ENCODE data around the gene MME.
A peak's percentile ranks its signal among the peaks of the same experiment; 100 is the strongest.

Gene MME

DNA sequence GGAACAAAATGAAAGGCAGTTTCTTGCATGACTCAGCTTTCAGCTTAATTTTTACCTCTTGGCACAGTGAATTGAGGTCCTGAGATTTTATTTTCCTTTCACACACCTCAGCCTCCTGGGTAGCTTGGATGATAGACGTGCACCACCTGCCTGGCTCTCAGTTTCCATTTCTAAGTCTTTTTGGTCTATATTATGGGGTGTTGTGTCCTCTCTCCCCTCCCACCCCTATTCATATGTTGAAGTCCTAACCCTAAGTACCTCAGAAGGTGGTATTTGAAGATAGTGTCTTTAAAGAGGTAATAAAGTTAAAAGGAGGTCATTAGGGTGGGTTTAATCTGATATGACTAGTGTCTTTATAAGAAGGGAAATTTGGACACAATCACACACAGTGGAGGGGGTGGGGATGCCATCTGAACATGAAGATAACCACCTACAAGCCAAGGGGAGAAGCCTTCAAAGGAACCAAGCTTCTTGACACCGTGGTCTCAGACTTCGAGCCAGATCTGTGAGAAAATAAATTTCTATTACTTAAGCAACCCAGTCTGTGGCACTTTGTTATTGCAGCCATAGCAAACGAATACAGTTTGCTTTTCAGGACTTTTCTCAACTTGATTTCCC, 128.2 kb downstream of the MME start:
- Histone ChIP-seq H3K4me2 (ENCODE audit: low read depth, low read length, poor library complexity, severe bottlenecking) (peak overlapping the region; percentile 18), H3K9ac (ENCODE audit: low read depth, low read length, poor library complexity, severe bottlenecking) (no peak overlapping the region), H3K27me3 (ENCODE audit: insufficient read depth, low read length, poor library complexity, severe bottlenecking) (no peaks in the 10 kb centered on the region), H3K79me2 (ENCODE audit: insufficient read depth, low read length) (no peaks in the 10 kb centered on the region), H3K9me2 (replicated peaks; ENCODE audit: low read depth, low read length) (no peaks in the 10 kb centered on the region), H4K20me1 (ENCODE audit: insufficient read depth, low read length, poor library complexity, severe bottlenecking) (no peaks in the 10 kb centered on the region), H3K4me3 (ENCODE audit: low read length, poor library complexity, severe bottlenecking) (no peak overlapping the region), H3K4me1 (ENCODE audit: insufficient read depth, low read length, poor library complexity, severe bottlenecking) (peaks cover 9% of the 10 kb centered on the region), H3F3A (ENCODE audit: low read depth) (no peaks in the 10 kb centered on the region), H3K9me3 (ENCODE audit: insufficient read depth, low read depth, low read length) (no peaks in the 10 kb centered on the region), H2AFZ (ENCODE audit: low read length) (no peak overlapping the region), H3K36me3 (ENCODE audit: insufficient read depth, low read length) (no peaks in the 10 kb centered on the region)
- TF ChIP-seq CTCF (conservative IDR thresholded peaks at IDR 0.05; ENCODE audit: low read length) (no peak), EZH2phosphoT487 (IDR thresholded peaks at IDR 0.05; ENCODE audit: borderline replicate concordance) (no peak)

GRCh38 chr3:155210736-155211135, 130.6 kb downstream of the MME start:
- Histone ChIP-seq H3K27me3 (ENCODE audit: insufficient read depth, low read length, poor library complexity, severe bottlenecking) (no peaks in the 10 kb centered on the region), H3K79me2 (ENCODE audit: insufficient read depth, low read length) (no peaks in the 10 kb centered on the region), H2AFZ (ENCODE audit: low read length) (no peak overlapping the region), H3K36me3 (ENCODE audit: insufficient read depth, low read length) (no peaks in the 10 kb centered on the region), H3F3A (ENCODE audit: low read depth) (no peaks in the 10 kb centered on the region), H3K9ac (ENCODE audit: low read depth, low read length, poor library complexity, severe bottlenecking) (no peak overlapping the region), H3K4me3 (ENCODE audit: low read length, poor library complexity, severe bottlenecking) (no peak overlapping the region), H3K4me1 (ENCODE audit: insufficient read depth, low read length, poor library complexity, severe bottlenecking) (peaks cover 9% of the 10 kb centered on the region), H3K9me3 (ENCODE audit: insufficient read depth, low read depth, low read length) (no peaks in the 10 kb centered on the region), H4K20me1 (ENCODE audit: insufficient read depth, low read length, poor library complexity, severe bottlenecking) (no peaks in the 10 kb centered on the region), H3K4me2 (ENCODE audit: low read depth, low read length, poor library complexity, severe bottlenecking) (no peak overlapping the region), H3K9me2 (replicated peaks; ENCODE audit: low read depth, low read length) (no peaks in the 10 kb centered on the region)
- TF ChIP-seq CTCF (conservative IDR thresholded peaks at IDR 0.05; ENCODE audit: low read length): no peak
- TF ChIP-seq EZH2phosphoT487 (IDR thresholded peaks at IDR 0.05; ENCODE audit: borderline replicate concordance): no peak

- Histone ChIP-seq H3K79me2 (ENCODE audit: insufficient read depth, low read length) (no peaks in the 10 kb centered on the region), H3K4me1 (ENCODE audit: insufficient read depth, low read length, poor library complexity, severe bottlenecking) (peaks cover 9% of the 10 kb centered on the region), H3K4me3 (ENCODE audit: low read length, poor library complexity, severe bottlenecking) (no peak overlapping the region), H3K27me3 (ENCODE audit: insufficient read depth, low read length, poor library complexity, severe bottlenecking) (no peaks in the 10 kb centered on the region), H3K9me2 (replicated peaks; ENCODE audit: low read depth, low read length) (no peaks in the 10 kb centered on the region), H3K9me3 (ENCODE audit: insufficient read depth, low read depth, low read length) (no peaks in the 10 kb centered on the region), H3K4me2 (ENCODE audit: low read depth, low read length, poor library complexity, severe bottlenecking) (no peak overlapping the region), H3K36me3 (ENCODE audit: insufficient read depth, low read length) (no peaks in the 10 kb centered on the region), H3K9ac (ENCODE audit: low read depth, low read length, poor library complexity, severe bottlenecking) (no peak overlapping the region), H4K20me1 (ENCODE audit: insufficient read depth, low read length, poor library complexity, severe bottlenecking) (no peaks in the 10 kb centered on the region), H3F3A (ENCODE audit: low read depth) (no peaks in the 10 kb centered on the region), H2AFZ (ENCODE audit: low read length) (no peak overlapping the region)
- TF ChIP-seq CTCF (conservative IDR thresholded peaks at IDR 0.05; ENCODE audit: low read length) (no peak), EZH2phosphoT487 (IDR thresholded peaks at IDR 0.05; ENCODE audit: borderline replicate concordance) (no peak)
These were observed 131.1 kb downstream of the MME start for GRCh38 chr3:155211266-155211665.
